Parathyroid adenoma (tissue), 2 donors: ENCODE data around the gene MYADML2.
A peak's percentile ranks its signal among the peaks of the same experiment; 100 is the strongest.
"Not testable (repeated sequence)": the region's sequence is repeated elsewhere in the genome, so short reads cannot be mapped to it uniquely, and the experiment has no call there.

Experiments
- H2AFZ ChIP-seq: fragments of 300-600 bp; sonication (generic); one replicate; pipeline ENCODE4 v1.7.0; 2017; ENCODE audit warnings: antibody characterized with exemption, mild to moderate bottlenecking
- H3K27ac ChIP-seq: fragments of 300-600 bp; sonication (generic); one replicate; pipeline ENCODE4 v1.7.0; 2017
- H3K27me3 ChIP-seq: fragments of 300-600 bp; sonication (generic); one replicate; pipeline ENCODE4 v1.7.0; 2017; ENCODE audit warnings: low read length; ENCODE audit not compliant: control insufficient read depth, insufficient read depth
- H3K36me3 ChIP-seq: fragments of 300-600 bp; sonication (generic); one replicate; pipeline ENCODE4 v1.7.0; 2017; ENCODE audit warnings: low read length; ENCODE audit not compliant: control insufficient read depth, insufficient read depth
- H3K4me1 ChIP-seq: fragments of 300-600 bp; sonication (generic); one replicate; pipeline ENCODE4 v1.7.0; 2017; ENCODE audit warnings: control low read depth
- H3K4me2 ChIP-seq: fragments of 300-600 bp; sonication (generic); one replicate; pipeline ENCODE4 v1.7.0; 2017; ENCODE audit warnings: low read length
- H3K4me3 ChIP-seq: fragments of 300-600 bp; sonication (generic); one replicate; pipeline ENCODE4 v1.7.0; 2017; ENCODE audit warnings: low read depth, low read length
- H3K79me2 ChIP-seq: fragments of 300-600 bp; sonication (generic); one replicate; pipeline ENCODE4 v1.7.0; 2017; ENCODE audit warnings: control low read depth
- H3K9ac ChIP-seq: fragments of 300-600 bp; sonication (generic); one replicate; pipeline ENCODE4 v1.7.0; 2017; ENCODE audit warnings: mild to moderate bottlenecking
- H3K9me3 ChIP-seq: fragments of 300-600 bp; sonication (generic); one replicate; pipeline ENCODE4 v1.7.0; 2017; ENCODE audit warnings: low read length; ENCODE audit not compliant: control insufficient read depth
- CTCF ChIP-seq: fragments of 300-600 bp; sonication (generic); IDR thresholded peaks from one replicate; pipeline ENCODE4 v1.7.0; 2017; ENCODE audit warnings: antibody characterized with exemption, mild to moderate bottlenecking
- donor health status: primary hyperparathyroidism.

MYADML2 gene

DNA sequence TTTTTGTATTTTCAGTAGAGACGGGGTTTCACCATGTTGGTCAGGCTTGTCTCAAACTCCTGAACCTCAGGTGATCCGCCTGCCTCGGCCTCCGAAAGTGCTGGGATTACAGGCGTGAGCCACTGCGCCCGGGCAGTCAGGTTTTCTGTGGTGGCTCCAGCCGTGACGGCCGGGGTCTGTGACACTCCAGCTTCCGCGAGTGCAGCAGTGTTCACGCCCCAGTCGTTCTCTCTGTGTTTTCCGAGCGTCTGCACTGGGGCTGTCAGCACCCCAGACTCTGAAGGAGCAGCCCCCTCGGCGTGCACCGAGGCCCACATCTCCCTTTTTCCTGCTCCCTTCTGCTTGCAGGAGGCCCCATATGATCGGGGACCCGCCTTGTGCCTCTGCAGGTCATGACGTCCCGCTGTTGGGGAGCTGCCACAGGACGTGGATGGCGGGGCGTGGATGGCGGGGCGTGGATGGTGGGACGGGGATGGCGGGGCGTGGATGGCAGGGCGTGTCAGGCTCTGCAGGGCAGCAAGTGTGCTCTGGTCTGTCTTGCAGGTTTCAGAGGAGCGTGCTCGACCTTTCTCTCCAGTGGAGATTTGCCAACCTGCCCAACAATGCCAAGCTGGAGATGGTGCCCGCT is 36.1 kb upstream of the MYADML2 start:
- H3K27ac ChIP-seq: no peak overlapping the region
- H3K79me2 ChIP-seq: peaks cover 22% of the 10 kb centered on the region
- H3K27me3 ChIP-seq: no peaks in the 10 kb centered on the region
- no peaks in the 10 kb centered on the region for H3K9me3 ChIP-seq
- H3K4me2 ChIP-seq: no peak overlapping the region
- no peak for TF ChIP-seq CTCF
- H3K4me1 ChIP-seq: peaks cover 10% of the 10 kb centered on the region
- no peak overlapping the region for H2AFZ ChIP-seq
- no peak overlapping the region for H3K4me3 ChIP-seq
- no peaks in the 10 kb centered on the region for H3K36me3 ChIP-seq
- no peak overlapping the region for H3K9ac ChIP-seq

GRCh38 chr17:81981511-81981910 is 34.5 kb upstream of the MYADML2 start:
- H3K79me2 ChIP-seq: peaks cover 19% of the 10 kb centered on the region
- not testable (repeated sequence) for H3K9me3 ChIP-seq, H3K27me3 ChIP-seq, H2AFZ ChIP-seq, H3K36me3 ChIP-seq, H3K4me1 ChIP-seq, H3K4me3 ChIP-seq, H3K27ac ChIP-seq, H3K9ac ChIP-seq, H3K4me2 ChIP-seq

- H3K4me2 ChIP-seq: no peak overlapping the region
- no peak overlapping the region for H2AFZ ChIP-seq
- H3K9me3 ChIP-seq: no peaks in the 10 kb centered on the region
- no peak overlapping the region for H3K4me3 ChIP-seq
- H3K9ac ChIP-seq: no peak overlapping the region
- TF ChIP-seq CTCF: no peak
- H3K79me2 ChIP-seq: peaks cover 18% of the 10 kb centered on the region
- peaks cover 10% of the 10 kb centered on the region for H3K4me1 ChIP-seq
- H3K27me3 ChIP-seq: no peaks in the 10 kb centered on the region
- H3K36me3 ChIP-seq: no peaks in the 10 kb centered on the region
- H3K27ac ChIP-seq: no peak overlapping the region
Measured at GRCh38 chr17:81980707-81981343, 33.8 kb upstream of the MYADML2 start.

- Histone ChIP-seq H3K4me3 (no peak overlapping the region), H3K9me3 (no peaks in the 10 kb centered on the region), H3K27ac (no peak overlapping the region), H3K4me2 (no peak overlapping the region), H3K79me2 (peaks cover 11% of the 10 kb centered on the region), H3K9ac (no peak overlapping the region), H2AFZ (no peak overlapping the region), H3K36me3 (no peaks in the 10 kb centered on the region), H3K27me3 (no peaks in the 10 kb centered on the region), H3K4me1 (peaks cover 10% of the 10 kb centered on the region)
- TF ChIP-seq CTCF: no peak
Measured at GRCh38 chr17:81980122-81980521, 33.1 kb upstream of the MYADML2 start.

DNA sequence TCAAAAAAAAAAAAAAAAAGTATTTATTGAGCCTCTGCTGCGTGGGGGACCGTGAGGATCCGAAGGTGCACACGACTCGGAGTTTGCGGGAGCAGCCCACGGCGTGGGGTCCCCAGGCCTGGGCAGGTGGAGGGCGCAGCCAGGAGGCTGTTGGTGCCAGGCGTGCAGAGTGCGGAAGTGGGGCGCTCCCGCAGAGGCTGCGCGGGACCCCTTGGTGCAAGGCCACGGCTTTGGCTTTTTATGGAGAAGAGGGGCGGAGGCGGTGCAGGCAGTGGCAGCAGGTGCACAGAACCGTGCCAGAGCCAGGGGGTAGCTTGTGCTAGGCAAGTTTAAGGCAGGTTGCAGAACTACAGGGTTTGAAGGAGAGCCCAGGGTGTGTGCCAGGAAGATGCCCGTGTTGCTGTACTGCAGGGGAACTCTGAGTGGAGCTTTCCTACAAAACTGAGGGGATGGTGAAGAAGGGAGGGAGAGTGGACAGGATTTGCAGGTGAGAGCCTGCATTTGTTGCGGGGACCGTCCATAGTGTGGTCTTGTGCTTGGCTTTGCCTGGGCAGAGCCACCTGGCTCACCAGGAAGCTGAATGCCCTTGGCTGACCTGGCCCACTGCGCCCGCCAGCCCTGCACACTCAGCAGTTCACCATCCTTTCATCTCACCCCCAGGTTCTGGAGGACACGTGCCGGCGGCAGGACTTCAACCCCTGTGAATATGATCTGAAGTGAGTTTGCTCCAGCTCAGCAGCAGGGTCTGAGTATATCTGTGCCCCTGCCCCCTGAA is 31.7 kb upstream of the MYADML2 start:
- Histone ChIP-seq H3K27ac (peak overlapping the region; percentile 51), H3K4me3 (peak overlapping the region; percentile 93), H3K9me3 (no peaks in the 10 kb centered on the region), H3K4me2 (peak overlapping the region; percentile 57), H3K36me3 (no peaks in the 10 kb centered on the region), H2AFZ (peak overlapping the region; percentile 8), H3K9ac (no peak overlapping the region), H3K79me2 (peaks cover 3% of the 10 kb centered on the region), H3K27me3 (no peaks in the 10 kb centered on the region), H3K4me1 (peaks cover 10% of the 10 kb centered on the region)
- no peak for TF ChIP-seq CTCF
